GM23338 (cell line): ENCODE measurements around the gene STX7. TPM values are rescaled to one million over a fixed set of nuclear protein-coding genes. Genes with fewer than 3 reads are reported as not detected.

Source experiments
- ATAC-seq: fragments of 200-7000 bp; cut with Tn5 transposase; 3 replicates; pipeline ENCODE4 v1.9.1; 2020
- DNase-seq: peaks from one replicate; pipeline ENCODE4 v3.0.0-alpha.2; 2015; ENCODE audit warnings: low spot score
- H2AFZ ChIP-seq: fragments of 200-600 bp; sonication (generic); 2 replicates; pipeline ENCODE4 v1.8.0; 2016; ENCODE audit warnings: antibody characterized with exemption, mild to moderate bottlenecking, moderate library complexity
- H3F3A ChIP-seq: fragments of 200-600 bp; sonication (generic); replicated peaks from 2 replicates; pipeline ENCODE4 v1.8.0; 2017; ENCODE audit warnings: antibody characterized with exemption, mixed run types, low read depth
- H3K27ac ChIP-seq: fragments of 200-600 bp; sonication (generic); 2 replicates; pipeline ENCODE4 v1.6.1; 2016; ENCODE audit warnings: low read depth
- H3K27me3 ChIP-seq: fragments of 200-600 bp; sonication (generic); 2 replicates; pipeline ENCODE4 v1.8.0; 2016; ENCODE audit warnings: mild to moderate bottlenecking, mixed run types, moderate library complexity; ENCODE audit not compliant: insufficient read depth
- H3K36me3 ChIP-seq: fragments of 200-600 bp; sonication (generic); 2 replicates; pipeline ENCODE4 v1.8.0; 2016; ENCODE audit warnings: mild to moderate bottlenecking; ENCODE audit not compliant: insufficient read depth
- H3K4me1 ChIP-seq: fragments of 200-600 bp; sonication (generic); 2 replicates; pipeline ENCODE4 v1.8.0; 2016; ENCODE audit warnings: mild to moderate bottlenecking, moderate library complexity; ENCODE audit not compliant: insufficient read depth
- H3K4me2 ChIP-seq: fragments of 200-600 bp; sonication (generic); 2 replicates; pipeline ENCODE4 v1.7.1; 2017; ENCODE audit warnings: mixed run types
- H3K4me3 ChIP-seq: fragments of 200-600 bp; sonication (generic); 2 replicates; pipeline ENCODE4 v1.6.1; 2016; ENCODE audit warnings: mixed run types
- H3K79me2 ChIP-seq: fragments of 200-600 bp; sonication (generic); replicated peaks from 2 replicates; pipeline ENCODE4 v1.8.0; 2017; ENCODE audit warnings: mild to moderate bottlenecking; ENCODE audit not compliant: insufficient read depth
- H3K9me2 ChIP-seq: fragments of 200-600 bp; sonication (generic); 2 replicates; pipeline ENCODE4 v1.8.0; 2017; ENCODE audit not compliant: insufficient read depth
- H4K20me1 ChIP-seq: fragments of 200-600 bp; sonication (generic); replicated peaks from 2 replicates; pipeline ENCODE4 v1.8.0; 2017; ENCODE audit warnings: mild to moderate bottlenecking; ENCODE audit not compliant: insufficient read depth
- H3K27ac Mint-ChIP-seq: 2 replicates; pipeline ENCODE4 v1.8.0; 2020; ENCODE audit warnings: inconsistent platforms, mild to moderate bottlenecking, moderate library complexity, mixed read lengths
- H3K27me3 Mint-ChIP-seq: 3 replicates; pipeline ENCODE4 v1.8.0; 2022; ENCODE audit warnings: low read depth, mild to moderate bottlenecking, moderate library complexity, mixed read lengths, inconsistent platforms; ENCODE audit not compliant: insufficient read depth, poor library complexity
- H3K36me3 Mint-ChIP-seq: 3 replicates; pipeline ENCODE4 v1.8.0; 2021; ENCODE audit warnings: low read depth, mild to moderate bottlenecking, inconsistent platforms, moderate library complexity, mixed read lengths
- H3K4me1 Mint-ChIP-seq: 3 replicates; pipeline ENCODE4 v1.8.0; 2020; ENCODE audit warnings: mild to moderate bottlenecking, inconsistent platforms, mixed read lengths
- H3K4me3 Mint-ChIP-seq: 3 replicates; pipeline ENCODE4 v1.8.0; 2021; ENCODE audit warnings: moderate library complexity, mild to moderate bottlenecking, inconsistent platforms, mixed read lengths
- H3K9me3 Mint-ChIP-seq: 3 replicates; pipeline ENCODE4 v1.8.0; 2020; ENCODE audit warnings: moderate library complexity, mild to moderate bottlenecking, inconsistent platforms, mixed read lengths
- EZH2phosphoT487 ChIP-seq: fragments of 200-600 bp; sonication (generic); IDR thresholded peaks from one replicate; pipeline ENCODE4 v1.8.1; 2018; ENCODE audit warnings: antibody characterized with exemption; ENCODE audit not compliant: unreplicated experiment
- JUNB ChIP-seq: IDR thresholded peaks from one replicate; pipeline ENCODE4 v1.6.1; 2016; ENCODE audit warnings: antibody characterized with exemption; ENCODE audit not compliant: unreplicated experiment
- NANOG ChIP-seq: IDR thresholded peaks from 2 replicates; pipeline ENCODE4 v1.6.1; 2016; ENCODE audit warnings: antibody characterized with exemption, borderline replicate concordance
- POLR2AphosphoS5 ChIP-seq: IDR thresholded peaks from 2 replicates; pipeline ENCODE4 v1.6.1; 2016; ENCODE audit warnings: antibody characterized with exemption, low read depth
- STAT1 ChIP-seq: IDR thresholded peaks from one replicate; pipeline ENCODE4 v1.6.1; 2016; ENCODE audit warnings: antibody characterized with exemption; ENCODE audit not compliant: unreplicated experiment
- polyA plus RNA-seq: library from polyadenylated mRNA; unstranded; fragments of >200 nt; fragmentation: Nextera tagmentation; extraction: Ambion mirVana; gene quantifications from 2 replicates; pipeline ENCODE4 v1.2.1, GENCODE V29; 2016
- total RNA-seq: library from RNA; depleted of rRNA; stranded (reverse); fragments of >200 nt; shearing (Covaris generic); gene quantifications from 2 replicates; pipeline ENCODE4 v1.2.3, GENCODE V29; 2014
- TF ChIP-seq, protein P1 (sequence below): IDR thresholded peaks from one replicate; pipeline ENCODE4 v1.6.1; 2018; ENCODE audit warnings: antibody characterized with exemption; ENCODE audit not compliant: unreplicated experiment
- TF ChIP-seq, protein P2 (sequence below): fragments of 250-450 bp; sonication (Bioruptor Pico); IDR thresholded peaks from 2 replicates; pipeline ENCODE4 v1.5.0; 2020; ENCODE audit warnings: mild to moderate bottlenecking, moderate library complexity

Gene STX7
- total and polyA plus RNA-seq, 2 experiments from 2014 or later, result 22.4 to 28.8 TPM

DNA sequence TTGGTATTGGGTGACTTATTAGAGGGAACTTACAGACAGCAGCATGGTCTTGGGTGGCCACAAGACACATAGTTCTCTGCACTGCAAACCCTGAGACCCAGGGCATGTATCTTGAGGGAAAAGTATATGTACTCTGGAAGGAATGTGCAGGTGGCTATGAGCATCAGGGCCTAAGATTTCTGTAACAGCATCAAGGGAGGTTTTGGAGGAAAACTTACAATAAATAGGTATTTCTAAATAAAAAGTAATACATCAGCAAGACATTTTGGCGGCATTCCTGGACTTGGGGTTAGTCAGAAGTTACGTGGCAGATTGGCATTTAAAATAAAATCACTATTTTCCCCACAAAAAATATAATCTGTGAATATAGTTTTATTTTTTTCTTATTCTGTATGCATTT, 8.0 kb upstream of the STX7 start:
- no peaks in the 10 kb centered on the region for H3K27me3 ChIP-seq
- no peaks in the 10 kb centered on the region for H3K36me3 ChIP-seq
- H3K9me3 Mint-ChIP-seq, result no peaks in the 10 kb centered on the region
- no peaks in the 10 kb centered on the region for H3K9me2 ChIP-seq
- H3K36me3 Mint-ChIP-seq, result no peaks in the 10 kb centered on the region
- no peak overlapping the region for H3K4me3 Mint-ChIP-seq
- DNase-seq (no peak), ATAC-seq (no peak)
- no peak overlapping the region for H3K4me3 ChIP-seq
- no peak overlapping the region for H2AFZ ChIP-seq
- H3K79me2 ChIP-seq, result no peaks in the 10 kb centered on the region
- H3K27ac Mint-ChIP-seq, result no peak overlapping the region
- no peaks in the 10 kb centered on the region for H3K4me1 ChIP-seq
- H3F3A ChIP-seq, result no peaks in the 10 kb centered on the region
- H3K27ac ChIP-seq, result no peak overlapping the region
- TF ChIP-seq POLR2AphosphoS5 (no peak), JUNB (no peak), STAT1 (no peak), EZH2phosphoT487 (no peak)
- TF ChIP-seq, protein P1, sequence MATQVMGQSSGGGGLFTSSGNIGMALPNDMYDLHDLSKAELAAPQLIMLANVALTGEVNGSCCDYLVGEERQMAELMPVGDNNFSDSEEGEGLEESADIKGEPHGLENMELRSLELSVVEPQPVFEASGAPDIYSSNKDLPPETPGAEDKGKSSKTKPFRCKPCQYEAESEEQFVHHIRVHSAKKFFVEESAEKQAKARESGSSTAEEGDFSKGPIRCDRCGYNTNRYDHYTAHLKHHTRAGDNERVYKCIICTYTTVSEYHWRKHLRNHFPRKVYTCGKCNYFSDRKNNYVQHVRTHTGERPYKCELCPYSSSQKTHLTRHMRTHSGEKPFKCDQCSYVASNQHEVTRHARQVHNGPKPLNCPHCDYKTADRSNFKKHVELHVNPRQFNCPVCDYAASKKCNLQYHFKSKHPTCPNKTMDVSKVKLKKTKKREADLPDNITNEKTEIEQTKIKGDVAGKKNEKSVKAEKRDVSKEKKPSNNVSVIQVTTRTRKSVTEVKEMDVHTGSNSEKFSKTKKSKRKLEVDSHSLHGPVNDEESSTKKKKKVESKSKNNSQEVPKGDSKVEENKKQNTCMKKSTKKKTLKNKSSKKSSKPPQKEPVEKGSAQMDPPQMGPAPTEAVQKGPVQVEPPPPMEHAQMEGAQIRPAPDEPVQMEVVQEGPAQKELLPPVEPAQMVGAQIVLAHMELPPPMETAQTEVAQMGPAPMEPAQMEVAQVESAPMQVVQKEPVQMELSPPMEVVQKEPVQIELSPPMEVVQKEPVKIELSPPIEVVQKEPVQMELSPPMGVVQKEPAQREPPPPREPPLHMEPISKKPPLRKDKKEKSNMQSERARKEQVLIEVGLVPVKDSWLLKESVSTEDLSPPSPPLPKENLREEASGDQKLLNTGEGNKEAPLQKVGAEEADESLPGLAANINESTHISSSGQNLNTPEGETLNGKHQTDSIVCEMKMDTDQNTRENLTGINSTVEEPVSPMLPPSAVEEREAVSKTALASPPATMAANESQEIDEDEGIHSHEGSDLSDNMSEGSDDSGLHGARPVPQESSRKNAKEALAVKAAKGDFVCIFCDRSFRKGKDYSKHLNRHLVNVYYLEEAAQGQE, result no peak
- no peaks in the 10 kb centered on the region for H4K20me1 ChIP-seq
- H3K4me2 ChIP-seq, result no peak overlapping the region
- no peaks in the 10 kb centered on the region for H3K27me3 Mint-ChIP-seq
- H3K4me1 Mint-ChIP-seq, result peaks cover 7% of the 10 kb centered on the region; the same call in 1 of the 3 replicates

DNA sequence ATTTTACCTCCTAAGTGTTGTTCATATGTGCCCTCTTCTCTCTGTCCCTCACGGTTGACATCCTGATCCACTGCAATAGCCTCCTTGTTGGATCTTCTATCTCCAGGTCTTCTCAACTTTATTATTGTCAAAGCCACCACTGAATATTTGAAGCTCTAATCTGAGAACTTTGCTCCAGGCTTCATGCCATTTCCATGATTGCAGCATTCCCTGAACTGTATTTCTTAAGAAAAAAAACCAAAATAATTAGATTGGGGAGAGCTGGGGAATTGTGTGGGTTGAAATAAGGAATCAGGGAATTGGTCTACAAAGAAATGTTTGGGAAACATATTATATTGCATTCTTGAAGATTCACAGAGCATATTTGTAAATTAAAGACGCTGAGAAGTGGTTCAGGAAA, 2.5 kb upstream of the STX7 start:
- Mint-ChIP-seq H3K27me3 (no peaks in the 10 kb centered on the region), H3K36me3 (no peaks in the 10 kb centered on the region), H3K4me1 (peaks cover 22% of the 10 kb centered on the region), H3K9me3 (no peaks in the 10 kb centered on the region; the same call in 2 of the 3 replicates), H3K4me3 (no peak overlapping the region), H3K27ac (no peak overlapping the region)
- no peak overlapping the region for H3K4me2 ChIP-seq
- H2AFZ ChIP-seq, result no peak overlapping the region
- H3K4me3 ChIP-seq, result no peak overlapping the region
- no peaks in the 10 kb centered on the region for H3K27me3 ChIP-seq
- no peak overlapping the region for H3K27ac ChIP-seq
- H3K79me2 ChIP-seq, result peaks cover 21% of the 10 kb centered on the region
- 0 out of 2 replicates have a peak, but pooled peaks cover 6% of the 10 kb centered on the region for H4K20me1 ChIP-seq
- H3K9me2 ChIP-seq, result no peaks in the 10 kb centered on the region
- ATAC-seq (no peak), DNase-seq (no peak)
- H3K36me3 ChIP-seq, result no peaks in the 10 kb centered on the region
- H3K4me1 ChIP-seq, result peaks cover 12% of the 10 kb centered on the region; the same call in 1 of the 2 replicates
- TF ChIP-seq NANOG, result no peak
- TF ChIP-seq, protein P1, result no peak
- TF ChIP-seq, protein P2, sequence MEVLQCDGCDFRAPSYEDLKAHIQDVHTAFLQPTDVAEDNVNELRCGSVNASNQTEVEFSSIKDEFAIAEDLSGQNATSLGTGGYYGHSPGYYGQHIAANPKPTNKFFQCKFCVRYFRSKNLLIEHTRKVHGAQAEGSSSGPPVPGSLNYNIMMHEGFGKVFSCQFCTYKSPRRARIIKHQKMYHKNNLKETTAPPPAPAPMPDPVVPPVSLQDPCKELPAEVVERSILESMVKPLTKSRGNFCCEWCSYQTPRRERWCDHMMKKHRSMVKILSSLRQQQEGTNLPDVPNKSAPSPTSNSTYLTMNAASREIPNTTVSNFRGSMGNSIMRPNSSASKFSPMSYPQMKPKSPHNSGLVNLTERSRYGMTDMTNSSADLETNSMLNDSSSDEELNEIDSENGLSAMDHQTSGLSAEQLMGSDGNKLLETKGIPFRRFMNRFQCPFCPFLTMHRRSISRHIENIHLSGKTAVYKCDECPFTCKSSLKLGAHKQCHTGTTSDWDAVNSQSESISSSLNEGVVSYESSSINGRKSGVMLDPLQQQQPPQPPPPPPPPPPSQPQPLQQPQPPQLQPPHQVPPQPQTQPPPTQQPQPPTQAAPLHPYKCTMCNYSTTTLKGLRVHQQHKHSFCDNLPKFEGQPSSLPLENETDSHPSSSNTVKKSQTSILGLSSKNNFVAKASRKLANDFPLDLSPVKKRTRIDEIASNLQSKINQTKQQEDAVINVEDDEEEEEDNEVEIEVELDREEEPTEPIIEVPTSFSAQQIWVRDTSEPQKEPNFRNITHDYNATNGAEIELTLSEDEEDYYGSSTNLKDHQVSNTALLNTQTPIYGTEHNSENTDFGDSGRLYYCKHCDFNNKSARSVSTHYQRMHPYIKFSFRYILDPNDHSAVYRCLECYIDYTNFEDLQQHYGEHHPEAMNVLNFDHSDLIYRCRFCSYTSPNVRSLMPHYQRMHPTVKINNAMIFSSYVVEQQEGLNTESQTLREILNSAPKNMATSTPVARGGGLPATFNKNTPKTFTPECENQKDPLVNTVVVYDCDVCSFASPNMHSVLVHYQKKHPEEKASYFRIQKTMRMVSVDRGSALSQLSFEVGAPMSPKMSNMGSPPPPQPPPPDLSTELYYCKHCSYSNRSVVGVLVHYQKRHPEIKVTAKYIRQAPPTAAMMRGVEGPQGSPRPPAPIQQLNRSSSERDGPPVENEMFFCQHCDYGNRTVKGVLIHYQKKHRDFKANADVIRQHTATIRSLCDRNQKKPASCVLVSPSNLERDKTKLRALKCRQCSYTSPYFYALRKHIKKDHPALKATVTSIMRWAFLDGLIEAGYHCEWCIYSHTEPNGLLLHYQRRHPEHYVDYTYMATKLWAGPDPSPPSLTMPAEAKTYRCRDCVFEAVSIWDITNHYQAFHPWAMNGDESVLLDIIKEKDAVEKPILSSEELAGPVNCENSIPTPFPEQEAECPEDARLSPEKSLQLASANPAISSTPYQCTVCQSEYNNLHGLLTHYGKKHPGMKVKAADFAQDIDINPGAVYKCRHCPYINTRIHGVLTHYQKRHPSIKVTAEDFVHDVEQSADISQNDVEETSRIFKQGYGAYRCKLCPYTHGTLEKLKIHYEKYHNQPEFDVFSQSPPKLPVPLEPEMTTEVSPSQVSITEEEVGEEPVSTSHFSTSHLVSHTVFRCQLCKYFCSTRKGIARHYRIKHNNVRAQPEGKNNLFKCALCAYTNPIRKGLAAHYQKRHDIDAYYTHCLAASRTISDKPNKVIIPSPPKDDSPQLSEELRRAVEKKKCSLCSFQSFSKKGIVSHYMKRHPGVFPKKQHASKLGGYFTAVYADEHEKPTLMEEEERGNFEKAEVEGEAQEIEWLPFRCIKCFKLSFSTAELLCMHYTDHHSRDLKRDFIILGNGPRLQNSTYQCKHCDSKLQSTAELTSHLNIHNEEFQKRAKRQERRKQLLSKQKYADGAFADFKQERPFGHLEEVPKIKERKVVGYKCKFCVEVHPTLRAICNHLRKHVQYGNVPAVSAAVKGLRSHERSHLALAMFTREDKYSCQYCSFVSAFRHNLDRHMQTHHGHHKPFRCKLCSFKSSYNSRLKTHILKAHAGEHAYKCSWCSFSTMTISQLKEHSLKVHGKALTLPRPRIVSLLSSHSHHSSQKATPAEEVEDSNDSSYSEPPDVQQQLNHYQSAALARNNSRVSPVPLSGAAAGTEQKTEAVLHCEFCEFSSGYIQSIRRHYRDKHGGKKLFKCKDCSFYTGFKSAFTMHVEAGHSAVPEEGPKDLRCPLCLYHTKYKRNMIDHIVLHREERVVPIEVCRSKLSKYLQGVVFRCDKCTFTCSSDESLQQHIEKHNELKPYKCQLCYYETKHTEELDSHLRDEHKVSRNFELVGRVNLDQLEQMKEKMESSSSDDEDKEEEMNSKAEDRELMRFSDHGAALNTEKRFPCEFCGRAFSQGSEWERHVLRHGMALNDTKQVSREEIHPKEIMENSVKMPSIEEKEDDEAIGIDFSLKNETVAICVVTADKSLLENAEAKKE (CRISPR knock-in tag), result no peak
- no peaks in the 10 kb centered on the region for H3F3A ChIP-seq
